Activated CD4-positive, alpha-beta T cell treated with anti-CD3 and anti-CD28 coated beads, Interleukin-2, amount 10 ng/mL, durations not matched to agents 7 days and 5 days (primary cell): Measurements from ENCODE around the gene TAL2. TPM values are rescaled to one million over a fixed set of nuclear protein-coding genes. Genes with fewer than 3 reads are reported as not detected.
"Not testable (repeated sequence)": the region's sequence is repeated elsewhere in the genome, so short reads cannot be mapped to it uniquely, and the experiment has no call there.

Experiments used
- CTCF ChIA-PET: fragments of 350-600 bp; sonication (Branson Sonifier 250); formaldehyde crosslinking; loops from one replicate; lab custom pipeline; 2021; ENCODE audit warnings: antibody characterized with exemption; lab: Charles Lee
- POLR2A ChIA-PET: fragments of 350-600 bp; sonication (Branson Sonifier 250); formaldehyde crosslinking; loops from one replicate; lab custom pipeline; 2021; ENCODE audit warnings: antibody characterized with exemption; lab: Charles Lee
- DNase-seq: peaks from one replicate; pipeline ENCODE4 v3.0.0-alpha.2; 2020
- H3K27ac Mint-ChIP-seq: one replicate; pipeline ENCODE4 v1.8.0; 2021; ENCODE audit warnings: mild to moderate bottlenecking, moderate library complexity, mixed read lengths
- H3K27me3 Mint-ChIP-seq: one replicate; pipeline ENCODE4 v1.8.0; 2021; ENCODE audit warnings: mixed read lengths
- H3K36me3 Mint-ChIP-seq: one replicate; pipeline ENCODE4 v1.8.0; 2021; ENCODE audit warnings: low read depth, mixed read lengths
- H3K4me1 Mint-ChIP-seq: one replicate; pipeline ENCODE4 v1.8.0; 2021; ENCODE audit warnings: mixed read lengths
- H3K4me3 Mint-ChIP-seq: one replicate; pipeline ENCODE4 v1.8.0; 2021; ENCODE audit warnings: mild to moderate bottlenecking, moderate library complexity, mixed read lengths
- H3K9me3 Mint-ChIP-seq: one replicate; pipeline ENCODE4 v1.8.0; 2021; ENCODE audit warnings: mixed read lengths
- total RNA-seq, 2 experiments: library from RNA; stranded (reverse); gene quantifications; one replicate each; pipeline ENCODE4 v1.2.3, GENCODE V29; 2021

Gene TAL2
- total RNA-seq, 2 experiments from 2014 or later = not detected

- H3K9me3 Mint-ChIP-seq = no peaks in the 10 kb centered on the region
- H3K36me3 Mint-ChIP-seq = no peaks in the 10 kb centered on the region
- no peak overlapping the region for H3K4me3 Mint-ChIP-seq
- H3K4me1 Mint-ChIP-seq = peaks cover 4% of the 10 kb centered on the region
- POLR2A ChIA-PET = no interaction called here
- H3K27me3 Mint-ChIP-seq = no peaks in the 10 kb centered on the region
- DNase-seq = no peak
- CTCF ChIA-PET = no interaction called here
- no peak overlapping the region for H3K27ac Mint-ChIP-seq
Observed at GRCh38 chr9:105700668-105701067, 38.4 kb downstream of the TAL2 start.

GRCh38 chr9:105701145-105701544 is 38.9 kb downstream of the TAL2 start:
- H3K27me3 Mint-ChIP-seq = no peaks in the 10 kb centered on the region
- CTCF ChIA-PET = no interaction called here
- DNase-seq = no peak
- peaks cover 2% of the 10 kb centered on the region for H3K4me1 Mint-ChIP-seq
- H3K4me3 Mint-ChIP-seq = no peak overlapping the region
- POLR2A ChIA-PET = no interaction called here
- no peaks in the 10 kb centered on the region for H3K9me3 Mint-ChIP-seq
- H3K36me3 Mint-ChIP-seq = peaks cover 1% of the 10 kb centered on the region
- no peak overlapping the region for H3K27ac Mint-ChIP-seq

- POLR2A ChIA-PET = no interaction called here
- DNase-seq = no peak
- H3K4me1 Mint-ChIP-seq = no peaks in the 10 kb centered on the region
- no peaks in the 10 kb centered on the region for H3K27me3 Mint-ChIP-seq
- CTCF ChIA-PET = interaction anchor here (0.6 to 1.2 kb wide), 2 partner anchors 76 to 202 kb away, joined by 3 read pairs; no protein-coding TSS in a partner anchor
- no peak overlapping the region for H3K27ac Mint-ChIP-seq
- no peaks in the 10 kb centered on the region for H3K9me3 Mint-ChIP-seq
- peaks cover 3% of the 10 kb centered on the region for H3K36me3 Mint-ChIP-seq
- H3K4me3 Mint-ChIP-seq = no peak overlapping the region
Observed at GRCh38 chr9:105702207-105702606, 40.0 kb downstream of the TAL2 start.

- POLR2A ChIA-PET, H3K27me3 Mint-ChIP-seq, H3K4me3 Mint-ChIP-seq, H3K4me1 Mint-ChIP-seq, H3K27ac Mint-ChIP-seq, CTCF ChIA-PET, DNase-seq, H3K9me3 Mint-ChIP-seq, H3K36me3 Mint-ChIP-seq: not testable (repeated sequence)
Observed at GRCh38 chr9:105703638-105704037, 41.4 kb downstream of the TAL2 start.

- peaks cover 9% of the 10 kb centered on the region for H3K4me1 Mint-ChIP-seq
- CTCF ChIA-PET = no interaction called here
Observed at GRCh38 chr9:105706156-105706555, 43.9 kb downstream of the TAL2 start.

GRCh38 chr9:105708405-105708804 is 46.1 kb downstream of the TAL2 start:
- Mint-ChIP-seq H3K4me1 (peaks cover 9% of the 10 kb centered on the region), H3K27ac (peak overlapping the region; percentile 86), H3K4me3 (peak overlapping the region; percentile 56), H3K27me3 (no peaks in the 10 kb centered on the region), H3K9me3 (no peaks in the 10 kb centered on the region), H3K36me3 (peaks cover 5% of the 10 kb centered on the region)
- ChIA-PET CTCF (interaction anchor here (0.6 kb wide), 1 partner anchor 361 kb away, joined by 3 read pairs; no protein-coding TSS in a partner anchor), POLR2A (no interaction called here)
- DNase-seq = no peak

More at GRCh38 chr9:105706156-105706555, 43.9 kb downstream of the TAL2 start:
- peaks cover 5% of the 10 kb centered on the region for H3K36me3 Mint-ChIP-seq
- no peak overlapping the region for H3K4me3 Mint-ChIP-seq
- no peaks in the 10 kb centered on the region for H3K27me3 Mint-ChIP-seq
- H3K27ac Mint-ChIP-seq = no peak overlapping the region
- POLR2A ChIA-PET = no interaction called here
- no peaks in the 10 kb centered on the region for H3K9me3 Mint-ChIP-seq
- DNase-seq = no peak

GRCh38 chr9:105710638-105711037 is 48.4 kb downstream of the TAL2 start:
- no peaks in the 10 kb centered on the region for H3K27me3 Mint-ChIP-seq

GRCh38 chr9:105711867-105712266 is 49.6 kb downstream of the TAL2 start:
- Mint-ChIP-seq H3K9me3 (no peaks in the 10 kb centered on the region), H3K27ac (no peak overlapping the region), H3K4me3 (no peak overlapping the region), H3K4me1 (peaks cover 11% of the 10 kb centered on the region), H3K36me3 (peaks cover 2% of the 10 kb centered on the region), H3K27me3 (no peaks in the 10 kb centered on the region)
- CTCF ChIA-PET = no interaction called here
- no peak for DNase-seq
- POLR2A ChIA-PET = no interaction called here

More at GRCh38 chr9:105710638-105711037, 48.4 kb downstream of the TAL2 start:
- H3K36me3 Mint-ChIP-seq = peaks cover 5% of the 10 kb centered on the region
- no peaks in the 10 kb centered on the region for H3K9me3 Mint-ChIP-seq
- peaks cover 11% of the 10 kb centered on the region for H3K4me1 Mint-ChIP-seq
- no peak overlapping the region for H3K4me3 Mint-ChIP-seq
- DNase-seq = no peak
- POLR2A ChIA-PET = no interaction called here
- CTCF ChIA-PET = no interaction called here
- no peak overlapping the region for H3K27ac Mint-ChIP-seq

GRCh38 chr9:105712297-105712696 is 50.0 kb downstream of the TAL2 start:
- DNase-seq = no peak
- Mint-ChIP-seq H3K36me3 (peaks cover 2% of the 10 kb centered on the region), H3K4me3 (no peak overlapping the region), H3K27ac (no peak overlapping the region), H3K4me1 (peaks cover 11% of the 10 kb centered on the region), H3K27me3 (no peaks in the 10 kb centered on the region), H3K9me3 (no peaks in the 10 kb centered on the region)
- CTCF ChIA-PET = no interaction called here
- POLR2A ChIA-PET = no interaction called here

Other genes starting within 250 kb of the TAL2 start
- gene FSD1L, start 214.4 kb upstream of the TAL2 start, total RNA-seq = 1 to 10 TPM; 8.1 TPM
- gene FKTN, start 104.3 kb upstream of the TAL2 start, total RNA-seq = 10 to 100 TPM; 11.3 to 12.8 TPM
- gene TMEM38B, start 32.1 kb downstream of the TAL2 start, total RNA-seq = 10 to 100 TPM in 1 of 2 experiments, 1 to 10 TPM in 1; 8.7 to 14.2 TPM